SIG-M5 treated with dmso at 0.1 percent for 504 hours (cell line): ENCODE results near the gene EFNA5.

Source experiments
- DNase-seq: peaks from one replicate; lab custom pipeline; 2025; ENCODE audit not compliant: unreplicated experiment; lab: John Stamatoyannopoulos, UW

The EFNA5 gene

DNA sequence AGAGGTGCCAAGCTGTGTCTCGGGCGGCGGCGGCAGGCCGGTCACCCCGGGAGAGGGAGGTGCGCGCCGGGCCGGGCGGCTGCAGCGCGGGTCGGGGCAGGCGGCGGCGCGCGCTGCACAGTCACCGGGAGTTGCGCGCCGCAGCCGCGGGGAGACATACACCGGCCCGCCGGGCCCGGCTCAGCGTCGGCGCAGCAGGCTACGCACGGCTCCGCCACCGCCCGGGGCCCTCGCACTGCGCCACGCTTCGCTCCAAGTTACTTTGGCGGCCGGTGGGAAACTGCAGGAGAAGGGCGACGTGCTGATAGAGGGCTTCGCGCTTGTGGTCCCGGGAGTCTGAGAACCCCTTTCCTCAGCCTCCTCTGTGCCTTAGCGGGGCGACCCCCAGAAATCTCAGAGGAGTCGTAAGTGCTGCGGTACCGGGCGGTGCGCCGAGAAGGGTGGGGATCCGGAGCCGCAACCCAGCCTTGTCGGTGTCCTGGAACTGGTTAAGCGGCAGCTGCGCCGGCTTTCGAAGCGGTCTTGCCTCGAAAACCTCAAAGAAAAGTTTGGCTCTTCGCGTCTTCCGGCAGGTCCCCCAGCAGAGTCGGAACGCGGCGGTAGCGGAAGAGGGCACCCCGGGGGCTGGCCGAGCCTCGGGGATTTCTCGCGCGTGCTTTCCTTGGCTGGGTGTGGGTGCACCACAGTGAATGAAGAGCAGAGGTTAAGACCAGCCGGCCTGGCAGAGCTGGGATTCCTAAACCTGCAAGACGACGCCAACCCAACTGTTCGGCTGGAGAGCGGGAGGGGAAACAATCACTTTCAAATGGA lies at the start of gene EFNA5:
Gene EFNA5 (minus strand): TSS at position 6 of the 810 bp plus-strand sequence.
- DNase-seq = peak; percentile 42

DNA sequence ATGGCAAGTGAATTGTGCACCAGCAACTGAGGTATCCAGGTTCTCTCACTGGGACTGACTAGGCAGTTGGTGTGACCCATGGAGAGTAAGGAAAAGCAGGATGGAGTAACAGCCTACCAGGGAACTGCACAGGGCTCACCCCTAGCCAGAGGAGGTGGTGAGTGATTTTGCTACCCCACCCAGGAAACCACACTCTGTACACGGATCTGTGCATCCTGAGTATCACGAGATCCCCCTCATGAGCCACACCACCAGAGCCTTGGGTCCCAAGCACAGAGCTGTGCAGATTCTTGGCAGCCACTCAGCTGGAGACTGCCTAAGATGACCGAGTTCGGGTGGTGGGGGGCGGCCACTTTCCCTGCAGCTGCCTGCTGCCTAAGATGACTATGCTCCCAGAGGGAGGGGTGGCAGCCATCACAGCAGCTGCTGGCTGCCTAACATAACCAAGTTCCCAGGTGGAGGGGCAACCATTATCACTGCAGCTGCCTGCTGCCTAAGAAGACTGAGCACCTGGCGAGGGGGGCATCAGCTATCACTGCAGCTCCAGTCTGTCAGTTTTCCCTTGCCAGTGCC lies 48.4 kb upstream of the EFNA5 start:
- no peak for DNase-seq

DNA sequence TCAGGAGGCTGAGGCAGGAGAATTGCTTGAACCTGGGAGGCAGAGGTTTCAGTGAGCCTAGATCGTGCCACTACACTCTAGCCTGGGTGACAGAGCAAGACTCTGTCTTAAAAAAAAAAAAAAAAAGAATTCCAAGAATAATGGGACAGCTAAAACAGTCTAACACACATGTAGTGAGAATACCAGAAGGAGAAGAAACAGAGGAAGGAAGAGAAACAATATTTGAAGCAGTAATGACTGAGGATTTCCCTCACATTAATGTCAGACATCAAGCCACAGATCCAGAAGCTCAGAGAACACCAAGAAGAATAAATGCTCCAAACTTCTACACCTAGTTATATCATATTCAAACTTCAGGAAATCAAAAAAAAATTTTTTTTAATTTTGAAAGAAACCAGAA lies 47.1 kb upstream of the EFNA5 start:
- no peak for DNase-seq

DNA sequence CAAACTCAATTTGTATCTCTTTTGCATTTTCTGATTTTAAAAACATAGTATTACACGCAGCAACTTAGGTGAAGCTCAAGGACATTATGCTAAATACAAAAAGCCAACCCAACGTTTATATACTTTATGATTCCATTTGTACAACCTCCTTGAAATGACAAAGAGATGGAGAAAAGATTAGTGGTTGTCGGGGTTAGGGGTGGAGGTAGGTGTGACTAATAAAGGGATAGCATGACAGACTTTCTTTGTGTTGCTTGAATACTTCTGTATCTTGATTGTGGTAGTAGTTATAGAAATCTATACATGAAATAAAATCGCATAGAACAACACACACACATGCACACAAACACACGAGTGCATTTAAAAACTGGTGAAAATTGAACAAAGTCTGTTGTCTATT lies 42.5 kb upstream of the EFNA5 start:
- no peak for DNase-seq

DNA sequence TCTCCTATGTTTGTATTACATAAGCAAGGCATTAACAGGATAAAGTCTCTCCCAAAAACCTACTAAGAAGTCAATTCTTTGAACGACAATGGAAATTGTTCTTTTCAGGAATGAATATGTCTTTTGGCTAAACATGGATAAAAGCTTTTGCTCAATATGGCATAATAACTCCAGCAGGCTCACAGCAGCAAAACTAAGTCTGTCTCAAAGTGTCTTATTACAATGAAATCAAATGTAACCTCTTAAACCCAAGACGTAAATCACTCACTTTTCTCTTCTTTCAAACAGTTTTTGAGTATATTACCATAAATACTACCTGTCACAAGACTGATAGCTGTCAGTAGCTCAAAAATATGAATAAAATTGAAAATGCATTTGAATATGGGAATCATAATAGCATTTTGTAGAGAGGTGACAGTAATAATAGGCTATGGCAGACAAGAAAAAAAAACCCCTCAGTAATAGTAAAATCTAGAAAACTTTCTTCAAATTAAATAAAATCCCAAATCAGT lies 41.7 kb upstream of the EFNA5 start:
- no peak for DNase-seq

DNA sequence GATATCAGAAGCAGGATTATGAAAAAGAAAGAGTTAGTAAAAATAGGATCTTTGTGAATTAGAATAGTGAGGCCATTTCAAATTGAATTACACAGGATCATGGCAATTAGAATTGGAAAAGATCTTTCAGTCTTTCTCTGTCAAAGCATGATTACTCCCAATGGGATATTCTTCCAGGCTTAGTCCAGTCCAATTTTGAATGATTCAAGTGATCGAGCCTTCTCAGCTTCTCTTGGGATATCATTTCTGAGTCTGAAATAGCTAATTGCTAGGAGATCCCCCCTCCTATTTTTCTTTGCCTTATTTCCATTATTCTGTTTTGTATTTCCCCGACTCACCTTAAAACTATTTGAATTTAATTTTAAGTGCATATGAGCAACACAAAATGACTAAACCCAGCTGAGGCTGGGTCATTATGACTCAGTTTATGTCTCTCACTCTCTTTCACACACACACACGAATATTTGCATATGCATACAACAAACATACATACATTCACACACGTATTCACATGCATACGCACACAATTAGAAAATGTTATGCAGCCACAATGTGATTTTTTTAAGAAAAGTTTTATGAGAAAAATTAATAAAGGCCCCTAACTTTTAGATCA lies 34.8 kb upstream of the EFNA5 start:
- no peak for DNase-seq

- DNase-seq = no peak
Observed at GRCh38 chr5:107704681-107705401, 34.1 kb upstream of the EFNA5 start.

- DNase-seq = no peak
Observed at GRCh38 chr5:107700481-107700880, 29.7 kb upstream of the EFNA5 start.

DNA sequence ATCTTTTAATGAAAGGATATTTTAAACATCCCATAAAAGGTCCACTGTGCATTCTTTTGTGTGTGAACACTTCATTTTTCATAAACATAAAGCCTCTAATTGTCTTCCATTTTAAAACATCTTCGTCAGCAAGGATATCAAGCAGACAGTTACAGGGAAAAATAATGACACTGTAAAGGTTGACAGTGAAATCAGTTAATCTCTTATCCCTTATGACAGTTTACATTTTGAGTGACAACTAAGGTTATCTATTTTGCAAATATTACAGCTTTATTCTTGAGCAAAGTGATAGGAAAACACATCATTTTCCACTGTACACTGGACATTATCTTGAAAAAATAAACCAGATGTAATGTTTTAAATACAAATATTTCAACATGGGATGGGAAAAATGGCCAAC lies 28.7 kb upstream of the EFNA5 start:
- no peak for DNase-seq

DNA sequence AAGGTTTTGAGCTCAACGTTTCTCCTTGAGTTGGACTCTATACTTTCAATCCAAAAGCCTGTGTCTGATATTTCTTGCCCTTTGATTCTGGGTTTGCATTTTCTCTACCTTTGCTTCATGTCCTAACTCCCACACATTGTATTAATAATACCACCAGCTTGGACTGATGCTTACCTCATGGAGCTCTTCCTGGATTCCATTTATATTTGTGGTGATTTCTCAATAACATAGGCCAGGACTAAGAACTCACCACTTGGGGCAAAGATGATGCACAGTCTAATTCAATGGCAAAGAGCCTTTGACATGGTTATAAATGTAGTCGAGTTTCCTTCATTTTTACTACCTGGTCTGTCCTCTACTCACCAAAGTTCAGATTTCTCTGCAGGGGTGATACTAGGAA lies 27.5 kb upstream of the EFNA5 start:
- DNase-seq = no peak

DNA sequence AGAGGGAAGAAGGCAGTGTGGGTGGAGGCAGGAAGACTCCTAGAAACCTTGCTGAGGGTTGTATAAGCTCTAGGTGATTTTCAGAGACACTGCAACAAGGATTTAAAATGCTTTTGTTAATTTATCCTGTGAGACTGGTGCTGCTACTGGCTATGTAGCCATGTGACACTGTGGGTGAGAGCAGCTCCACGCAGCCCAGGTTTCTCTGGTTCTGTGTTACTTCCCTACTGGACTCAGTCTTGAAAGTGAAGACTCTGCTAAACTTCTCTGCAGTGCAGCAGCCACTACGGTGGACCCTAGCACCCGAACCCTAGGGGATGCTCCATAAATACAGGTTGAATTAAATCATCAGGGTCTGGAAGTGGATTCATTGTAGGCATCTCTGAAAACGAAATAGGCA lies 25.8 kb upstream of the EFNA5 start:
- no peak for DNase-seq

- no peak for DNase-seq
Observed at GRCh38 chr5:107696080-107696479, 25.3 kb upstream of the EFNA5 start.

- no peak for DNase-seq
Observed at GRCh38 chr5:107687937-107688336, 17.2 kb upstream of the EFNA5 start.

DNA sequence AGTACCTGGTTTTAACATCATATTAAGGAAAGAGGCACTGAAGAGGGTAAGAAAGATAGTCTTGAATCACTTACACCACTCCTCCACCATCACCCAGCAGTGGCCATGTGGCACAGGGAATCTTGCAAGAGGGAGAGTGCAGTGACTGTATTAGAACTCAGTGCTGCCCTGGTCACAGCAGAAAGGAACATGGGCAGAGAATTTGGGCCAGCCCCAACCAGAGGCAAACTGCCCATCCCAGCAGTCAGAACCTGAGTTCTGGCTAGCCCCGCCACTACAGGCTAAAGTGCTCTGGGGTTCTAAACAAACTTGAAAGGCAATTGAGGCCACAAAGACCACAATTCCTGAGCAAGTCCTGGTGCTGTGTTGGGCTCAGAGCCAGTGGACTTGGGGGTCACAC lies 16.7 kb upstream of the EFNA5 start:
- no peak for DNase-seq

DNA sequence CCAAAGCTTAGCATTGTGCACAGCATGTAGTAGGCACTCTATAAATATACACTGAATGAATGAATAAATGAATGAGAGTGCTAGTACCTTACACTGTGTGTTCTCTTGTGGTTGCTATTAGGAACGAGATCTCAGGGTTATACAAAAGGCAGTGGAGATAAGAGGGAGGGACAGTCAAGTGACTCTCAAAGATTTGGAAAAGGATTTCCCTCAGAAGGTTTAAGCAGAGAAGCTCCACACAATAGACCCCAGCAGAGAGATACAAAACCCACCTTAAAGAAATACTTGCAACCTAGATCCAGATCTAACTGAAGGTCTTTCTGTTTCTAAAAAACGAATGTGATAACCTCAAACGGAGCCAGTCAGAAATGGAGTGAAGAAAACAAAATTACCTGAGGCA lies 11.8 kb upstream of the EFNA5 start:
- no peak for DNase-seq

GRCh38 chr5:107680799-107681198 lies 10.1 kb upstream of the EFNA5 start:
- DNase-seq = peak; percentile 19

- no peak for DNase-seq
Observed at GRCh38 chr5:107680099-107680498, 9.4 kb upstream of the EFNA5 start.

DNA sequence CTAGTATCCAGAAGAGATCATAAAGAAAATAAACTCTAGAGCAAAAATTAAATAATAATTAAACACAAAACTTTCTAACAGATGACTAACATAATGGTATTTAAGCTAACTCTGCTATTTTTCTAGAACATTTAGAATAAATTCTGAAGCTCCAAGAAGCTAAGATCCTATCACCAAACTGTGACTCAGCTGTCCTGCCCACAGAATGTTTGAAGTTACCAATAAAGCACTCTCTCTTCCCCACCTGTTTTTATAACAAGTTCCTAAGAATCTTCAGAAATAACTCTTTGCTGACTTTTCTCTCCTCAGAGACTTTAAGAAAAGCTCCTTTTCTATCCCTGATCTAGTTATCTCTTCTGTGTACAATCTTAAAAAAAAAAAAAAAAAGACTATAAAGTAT lies 6.0 kb upstream of the EFNA5 start:
- no peak for DNase-seq

GRCh38 chr5:107675201-107675600 lies 4.5 kb upstream of the EFNA5 start:
- DNase-seq = no peak

- DNase-seq = no peak
Observed at GRCh38 chr5:107674655-107675054, 3.9 kb upstream of the EFNA5 start.

DNA sequence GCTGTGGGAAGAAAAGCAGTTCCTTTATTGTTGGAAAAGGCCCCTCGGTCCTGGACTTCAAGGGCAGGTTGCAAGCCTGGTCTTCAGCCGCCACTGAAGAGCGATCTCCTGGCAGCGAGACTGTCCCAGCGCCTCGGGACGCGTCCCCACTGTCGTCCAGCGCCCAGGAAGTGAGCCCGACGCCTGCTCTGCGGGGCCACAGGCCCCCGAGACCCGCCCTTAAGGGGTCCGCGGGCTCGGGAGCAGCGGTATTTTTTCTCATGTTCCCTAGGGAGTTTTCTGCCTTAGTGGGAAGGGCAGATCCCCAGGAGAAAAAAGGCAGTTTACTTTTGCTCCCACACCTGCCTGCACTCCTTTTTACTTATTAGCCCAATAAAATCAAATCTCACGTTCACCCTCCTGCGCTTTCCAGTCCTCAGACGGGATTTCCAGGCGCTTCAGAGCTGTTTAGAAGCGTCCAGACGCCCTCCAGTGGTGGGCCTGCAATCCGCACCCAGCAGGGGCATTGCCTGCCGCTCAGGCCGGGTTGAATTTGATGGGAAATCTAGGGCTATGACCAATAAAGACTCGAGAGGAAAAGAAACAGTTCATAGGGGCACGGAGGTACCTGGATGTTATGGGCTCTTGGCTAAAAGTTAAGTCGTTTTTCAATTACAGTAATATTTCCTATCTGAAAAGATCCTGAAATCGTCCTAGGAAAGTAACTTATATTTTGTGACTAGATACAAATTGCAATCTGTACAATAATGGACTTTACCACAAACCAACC lies 2.8 kb upstream of the EFNA5 start:
- peak; percentile 88 for DNase-seq
